Measurements from ENCODE around the gene GPR156. TPM values are rescaled to one million over a fixed set of nuclear protein-coding genes. Genes with fewer than 3 reads are reported as not detected.

The GPR156 gene
- polyA plus RNA-seq, 1 donor from 2014 or later, result 0.22 TPM

- Histone ChIP-seq H3K27me3 (ENCODE audit: insufficient read depth, low read depth, low read length) (no peaks in the 10 kb centered on the region), H3K4me3 (ENCODE audit: low read length) (no peak overlapping the region), H3K9me3 (ENCODE audit: low read length) (no peaks in the 10 kb centered on the region), H3F3A (ENCODE audit: insufficient read depth, low read length, poor library complexity, severe bottlenecking) (no peaks in the 10 kb centered on the region), H3K27ac (ENCODE audit: low read length) (no peak overlapping the region), H4K20me1 (ENCODE audit: insufficient read depth) (no peaks in the 10 kb centered on the region), H2AFZ (ENCODE audit: low read depth, low read length) (no peak overlapping the region), H3K9ac (ENCODE audit: low read length) (no peak overlapping the region), H3K79me2 (replicated peaks; ENCODE audit: insufficient read depth, low read length) (no peaks in the 10 kb centered on the region), H3K9me2 (ENCODE audit: insufficient read depth, low read length) (no peaks in the 10 kb centered on the region), H3K4me2 (ENCODE audit: low read length) (no peak overlapping the region), H3K36me3 (ENCODE audit: insufficient read depth, low read length) (no peaks in the 10 kb centered on the region)
- TF ChIP-seq SMC3 (conservative IDR thresholded peaks at IDR 0.05; ENCODE audit: poor library complexity), result no peak
- TF ChIP-seq, protein P1, sequence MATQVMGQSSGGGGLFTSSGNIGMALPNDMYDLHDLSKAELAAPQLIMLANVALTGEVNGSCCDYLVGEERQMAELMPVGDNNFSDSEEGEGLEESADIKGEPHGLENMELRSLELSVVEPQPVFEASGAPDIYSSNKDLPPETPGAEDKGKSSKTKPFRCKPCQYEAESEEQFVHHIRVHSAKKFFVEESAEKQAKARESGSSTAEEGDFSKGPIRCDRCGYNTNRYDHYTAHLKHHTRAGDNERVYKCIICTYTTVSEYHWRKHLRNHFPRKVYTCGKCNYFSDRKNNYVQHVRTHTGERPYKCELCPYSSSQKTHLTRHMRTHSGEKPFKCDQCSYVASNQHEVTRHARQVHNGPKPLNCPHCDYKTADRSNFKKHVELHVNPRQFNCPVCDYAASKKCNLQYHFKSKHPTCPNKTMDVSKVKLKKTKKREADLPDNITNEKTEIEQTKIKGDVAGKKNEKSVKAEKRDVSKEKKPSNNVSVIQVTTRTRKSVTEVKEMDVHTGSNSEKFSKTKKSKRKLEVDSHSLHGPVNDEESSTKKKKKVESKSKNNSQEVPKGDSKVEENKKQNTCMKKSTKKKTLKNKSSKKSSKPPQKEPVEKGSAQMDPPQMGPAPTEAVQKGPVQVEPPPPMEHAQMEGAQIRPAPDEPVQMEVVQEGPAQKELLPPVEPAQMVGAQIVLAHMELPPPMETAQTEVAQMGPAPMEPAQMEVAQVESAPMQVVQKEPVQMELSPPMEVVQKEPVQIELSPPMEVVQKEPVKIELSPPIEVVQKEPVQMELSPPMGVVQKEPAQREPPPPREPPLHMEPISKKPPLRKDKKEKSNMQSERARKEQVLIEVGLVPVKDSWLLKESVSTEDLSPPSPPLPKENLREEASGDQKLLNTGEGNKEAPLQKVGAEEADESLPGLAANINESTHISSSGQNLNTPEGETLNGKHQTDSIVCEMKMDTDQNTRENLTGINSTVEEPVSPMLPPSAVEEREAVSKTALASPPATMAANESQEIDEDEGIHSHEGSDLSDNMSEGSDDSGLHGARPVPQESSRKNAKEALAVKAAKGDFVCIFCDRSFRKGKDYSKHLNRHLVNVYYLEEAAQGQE (IDR thresholded peaks at IDR 0.05; ENCODE audit: borderline replicate concordance), result no peak
Measured at GRCh38 chr3:120239644-120240043, 45.4 kb downstream of the GPR156 start.

DNA sequence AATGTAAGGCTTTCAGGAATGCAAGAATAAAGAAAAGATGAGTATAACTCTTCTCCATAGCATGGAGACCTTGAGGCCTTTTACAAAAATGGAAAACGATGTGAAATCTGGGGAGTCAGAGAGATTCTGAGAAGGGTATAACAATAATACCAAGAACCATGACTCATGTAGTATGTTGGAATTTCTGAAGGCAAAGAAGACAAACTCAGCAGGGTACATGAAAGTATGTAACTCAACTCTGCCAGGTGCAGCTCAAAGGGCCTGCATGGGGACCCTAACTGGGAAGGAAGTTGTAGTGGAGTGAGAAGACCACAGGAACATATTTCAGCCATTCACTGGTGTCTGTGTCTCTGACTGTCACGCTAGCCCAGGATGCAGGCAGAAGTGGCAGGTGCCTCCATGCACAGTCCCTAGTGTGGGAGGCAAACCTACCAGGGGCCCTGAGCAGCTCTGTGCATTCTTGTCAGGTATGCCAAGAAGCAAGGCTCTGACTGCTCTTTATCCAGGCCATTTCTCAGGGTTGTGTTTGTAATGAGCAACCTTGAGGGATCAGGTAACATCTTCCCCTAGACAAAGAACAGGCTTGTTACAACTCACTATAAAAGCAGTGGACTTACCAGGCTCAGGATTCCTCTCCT lies 57.2 kb downstream of the GPR156 start:
- H3K4me2 ChIP-seq (ENCODE audit: low read length), result no peak overlapping the region

More for the DNA sequence above, 57.2 kb downstream of the GPR156 start:
- Histone ChIP-seq H3K9me2 (ENCODE audit: insufficient read depth, low read length) (no peaks in the 10 kb centered on the region), H3K36me3 (ENCODE audit: insufficient read depth, low read length) (no peaks in the 10 kb centered on the region), H3K27me3 (ENCODE audit: insufficient read depth, low read depth, low read length) (no peaks in the 10 kb centered on the region), H3F3A (ENCODE audit: insufficient read depth, low read length, poor library complexity, severe bottlenecking) (no peaks in the 10 kb centered on the region), H3K27ac (ENCODE audit: low read length) (no peak overlapping the region), H3K9ac (ENCODE audit: low read length) (no peak overlapping the region), H2AFZ (ENCODE audit: low read depth, low read length) (no peak overlapping the region), H3K79me2 (replicated peaks; ENCODE audit: insufficient read depth, low read length) (no peaks in the 10 kb centered on the region), H3K9me3 (ENCODE audit: low read length) (no peaks in the 10 kb centered on the region), H4K20me1 (ENCODE audit: insufficient read depth) (no peaks in the 10 kb centered on the region), H3K4me3 (ENCODE audit: low read length) (no peak overlapping the region)
- TF ChIP-seq POLR2AphosphoS5 (IDR thresholded peaks at IDR 0.05) (no peak), RAD21 (conservative IDR thresholded peaks at IDR 0.05) (no peak), EZH2 (IDR thresholded peaks at IDR 0.05; ENCODE audit: borderline replicate concordance, insufficient read depth, low read length, poor library complexity, severe bottlenecking) (no peak), SMC3 (conservative IDR thresholded peaks at IDR 0.05; ENCODE audit: poor library complexity) (no peak), MXI1 (conservative IDR thresholded peaks at IDR 0.05; ENCODE audit: poor library complexity, severe bottlenecking) (no peak), EP300 (conservative IDR thresholded peaks at IDR 0.05; ENCODE audit: poor library complexity, severe bottlenecking) (no peak), TAF1 (IDR thresholded peaks at IDR 0.05; ENCODE audit: low read depth) (no peak)
- TF ChIP-seq, protein P2, sequence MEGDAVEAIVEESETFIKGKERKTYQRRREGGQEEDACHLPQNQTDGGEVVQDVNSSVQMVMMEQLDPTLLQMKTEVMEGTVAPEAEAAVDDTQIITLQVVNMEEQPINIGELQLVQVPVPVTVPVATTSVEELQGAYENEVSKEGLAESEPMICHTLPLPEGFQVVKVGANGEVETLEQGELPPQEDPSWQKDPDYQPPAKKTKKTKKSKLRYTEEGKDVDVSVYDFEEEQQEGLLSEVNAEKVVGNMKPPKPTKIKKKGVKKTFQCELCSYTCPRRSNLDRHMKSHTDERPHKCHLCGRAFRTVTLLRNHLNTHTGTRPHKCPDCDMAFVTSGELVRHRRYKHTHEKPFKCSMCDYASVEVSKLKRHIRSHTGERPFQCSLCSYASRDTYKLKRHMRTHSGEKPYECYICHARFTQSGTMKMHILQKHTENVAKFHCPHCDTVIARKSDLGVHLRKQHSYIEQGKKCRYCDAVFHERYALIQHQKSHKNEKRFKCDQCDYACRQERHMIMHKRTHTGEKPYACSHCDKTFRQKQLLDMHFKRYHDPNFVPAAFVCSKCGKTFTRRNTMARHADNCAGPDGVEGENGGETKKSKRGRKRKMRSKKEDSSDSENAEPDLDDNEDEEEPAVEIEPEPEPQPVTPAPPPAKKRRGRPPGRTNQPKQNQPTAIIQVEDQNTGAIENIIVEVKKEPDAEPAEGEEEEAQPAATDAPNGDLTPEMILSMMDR (IDR thresholded peaks at IDR 0.05; ENCODE audit: poor library complexity, severe bottlenecking), result no peak
- TF ChIP-seq, protein P1 (IDR thresholded peaks at IDR 0.05; ENCODE audit: borderline replicate concordance), result no peak
